Esophagus squamous epithelium (tissue), 5 donors: Measurements from ENCODE around the gene TM9SF3. TPM values are rescaled to one million over a fixed set of nuclear protein-coding genes. Genes with fewer than 3 reads are reported as not detected.

Source experiments
- DNase-seq: peaks from one replicate; lab custom pipeline; 2025; lab: John Stamatoyannopoulos, UW
- H3K27ac ChIP-seq, 4 donors: fragments of 200-600 bp; sonication (generic); one replicate each; pipeline ENCODE4 v1.5.1; 2016 to 2019; ENCODE audit warnings: mild to moderate bottlenecking in 1 of 4
- H3K27me3 ChIP-seq, 4 donors: fragments of 200-600 bp; sonication (generic); 1 replicate in 3 of 4; 2 replicates in 1 of 4; pipeline versions ENCODE4 v1.5.1 to v1.6.0; 2017 to 2021; ENCODE audit warnings: antibody characterized with exemption in 1 of 4
- H3K36me3 ChIP-seq, 3 donors: fragments of 200-600 bp; sonication (generic); one replicate each; pipeline ENCODE4 v1.5.1; 2016 to 2019
- H3K4me1 ChIP-seq, 3 donors: fragments of 200-600 bp; sonication (generic); one replicate each; pipeline ENCODE4 v1.5.1; 2017 to 2019
- H3K4me3 ChIP-seq, 4 donors: fragments of 200-600 bp; sonication (generic); 1 replicate in 3 of 4; 2 replicates in 1 of 4; pipeline ENCODE4 v1.5.1; 2016 to 2019; ENCODE audit warnings: mild to moderate bottlenecking in 2 of 4, moderate library complexity in 1 of 4
- H3K9me3 ChIP-seq, 3 donors: fragments of 200-600 bp; sonication (generic); one replicate each; pipeline ENCODE4 v1.5.1; 2016 to 2019
- CTCF ChIP-seq, 6 experiments: fragments of 450-650 bp in 4 of 6; fragments of 200-600 bp in 2 of 6; sonication (generic) in 2 of 6; IDR thresholded peaks; one replicate each; pipeline ENCODE4 v1.5.1; 2016 to 2019; ENCODE audit warnings: antibody characterized with exemption in 6 of 6, mild to moderate bottlenecking in 4 of 6, moderate library complexity in 4 of 6
- POLR2A ChIP-seq, 4 donors: fragments of 450-650 bp; IDR thresholded peaks; one replicate each; pipeline ENCODE4 v1.6.1; 2017; ENCODE audit warnings: antibody characterized with exemption in 4 of 4, mild to moderate bottlenecking in 4 of 4, moderate library complexity in 3 of 4
- WGBS, 2 donors: methylation state at CpG; one replicate each; pipeline ENCODE4 v1.1.5; 2018; 5-methylcytosine and 5-hydroxymethylcytosine counted together
- intact Hi-C: fragments of 100-400 bp; cut with DNase I; formaldehyde crosslinking; loops from one replicate; pipeline ENCODE4 v1.15.0; 2022
- total RNA-seq, 4 donors: library from RNA; depleted of rRNA; stranded (reverse); fragments of >200 nt; gene quantifications; one replicate each; pipeline ENCODE4 v1.1.0, GENCODE V29; 2016
- donor health status: DM: yes; HTN: yes; CAD: no.

The TM9SF3 gene
- total RNA-seq, 4 donors from 2014 or later, result 36.7 to 86.4 (median 72.4) TPM

- TF ChIP-seq POLR2A (IDR thresholded peaks at IDR 0.05), result no peak
- no peak for TF ChIP-seq CTCF (IDR thresholded peaks at IDR 0.05)
- intact Hi-C loops, result no loop called here
- 82 to 85% methylated on average over 6 of the region's 6 CpGs for WGBS, 2 donors
- Histone ChIP-seq H3K27me3 (no peaks in the 10 kb centered on the region), H3K9me3 (no peaks in the 10 kb centered on the region), H3K27ac (no peak overlapping the region), H3K4me1 (peaks cover 0 to 9% (median 0%) of the 10 kb centered on the region in 3 donors), H3K4me3 (no peak overlapping the region), H3K36me3 (peaks cover 0 to 90% (median 10%) of the 10 kb centered on the region in 3 donors)
- no peak for DNase-seq
Measured at GRCh38 chr10:96529634-96530279, 57.1 kb downstream of the TM9SF3 start.

- H3K27me3 ChIP-seq, result no peaks in the 10 kb centered on the region
- no peak for TF ChIP-seq POLR2A (IDR thresholded peaks at IDR 0.05)
- TF ChIP-seq CTCF (IDR thresholded peaks at IDR 0.05), result no peak
- no peaks in the 10 kb centered on the region for H3K4me1 ChIP-seq
- WGBS, 2 donors, result 73 to 74% methylated on average over 1 of the region's 1 CpG
- peaks cover 0 to 81% (median 10%) of the 10 kb centered on the region in 3 donors for H3K36me3 ChIP-seq
- H3K4me3 ChIP-seq, result no peak overlapping the region
- H3K9me3 ChIP-seq, result no peaks in the 10 kb centered on the region
- intact Hi-C loops, result no loop called here
- DNase-seq, result no peak
- H3K27ac ChIP-seq, result no peak overlapping the region
Measured at GRCh38 chr10:96524741-96525140, 62.1 kb downstream of the TM9SF3 start.

GRCh38 chr10:96517284-96517683 is 69.5 kb downstream of the TM9SF3 start:
- intact Hi-C loops, result loop anchor here (10.0 kb wide), 1 partner anchor 122 kb away; no protein-coding TSS in a partner anchor
- 85 to 91% methylated on average over 1 of the region's 1 CpG for WGBS, 2 donors
- H3K36me3 ChIP-seq, result peaks cover 0 to 40% (median 4%) of the 10 kb centered on the region in 3 donors

GRCh38 chr10:96516337-96516736 is 70.5 kb downstream of the TM9SF3 start:
- 79 to 92% methylated on average over 2 of the region's 2 CpGs for WGBS, 2 donors
- H3K36me3 ChIP-seq, result peaks cover 0 to 30% (median 4%) of the 10 kb centered on the region in 3 donors
- H3K4me1 ChIP-seq, result peaks cover 22 to 26% (median 24%) of the 10 kb centered on the region in 3 donors
- H3K27ac ChIP-seq, result no peak overlapping the region
- DNase-seq, result no peak
- H3K9me3 ChIP-seq, result no peaks in the 10 kb centered on the region
- peaks cover 0 to 40% (median 4%) of the 10 kb centered on the region in 4 donors for H3K27me3 ChIP-seq
- intact Hi-C loops, result loop anchor here (10.0 kb wide), 1 partner anchor 122 kb away; no protein-coding TSS in a partner anchor
- TF ChIP-seq POLR2A (IDR thresholded peaks at IDR 0.05), result no peak
- TF ChIP-seq CTCF (IDR thresholded peaks at IDR 0.05), result no peak
- H3K4me3 ChIP-seq, result no peak overlapping the region

More at GRCh38 chr10:96517284-96517683, 69.5 kb downstream of the TM9SF3 start:
- Histone ChIP-seq H3K27ac (no peak overlapping the region), H3K9me3 (no peaks in the 10 kb centered on the region), H3K27me3 (peaks cover 0 to 31% (median 4%) of the 10 kb centered on the region in 4 donors), H3K4me3 (no peak overlapping the region), H3K4me1 (peaks cover 22 to 24% (median 23%) of the 10 kb centered on the region in 3 donors)
- TF ChIP-seq POLR2A (IDR thresholded peaks at IDR 0.05) (no peak), CTCF (IDR thresholded peaks at IDR 0.05) (no peak)
- DNase-seq, result no peak
